Esophagus mucosa (tissue), 1 donor: ENCODE results near the gene LRP1B. TPM values are rescaled to one million over a fixed set of nuclear protein-coding genes. Genes with fewer than 3 reads are reported as not detected.
"Not testable (repeated sequence)": the region's sequence is repeated elsewhere in the genome, so short reads cannot be mapped to it uniquely, and the experiment has no call there.

Source experiments
- ATAC-seq: fragments of 200-7000 bp; cut with Tn5 transposase; one replicate; pipeline ENCODE4 v1.9.1; 2020
- total RNA-seq: library from RNA; stranded (reverse); gene quantifications from one replicate; pipeline ENCODE4 v1.2.4, GENCODE V29; 2023
- donor health status: DM: yes; HTN: yes; CAD: no.

Gene LRP1B
- total RNA-seq, 1 donor from 2014 or later, result 0.40 TPM

DNA sequence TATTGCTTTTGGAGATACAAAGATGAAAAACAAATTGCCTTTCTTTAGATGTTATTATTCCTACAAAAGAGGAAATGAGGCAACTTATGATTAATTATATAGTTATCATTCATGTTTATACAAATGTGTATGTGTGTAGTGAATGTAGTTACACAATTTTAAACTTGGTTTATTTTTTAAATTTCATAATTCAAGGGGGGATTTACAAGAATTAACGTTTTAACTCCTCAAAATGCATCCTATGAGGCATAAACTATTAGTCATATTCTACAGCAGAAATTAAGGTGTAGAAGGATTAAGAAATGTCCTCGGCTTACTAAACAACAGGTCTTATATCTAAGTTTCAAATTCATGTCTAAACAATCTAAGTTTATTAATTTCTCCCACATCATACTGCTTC, 1545.8 kb downstream of the LRP1B start:
- no peak for ATAC-seq

DNA sequence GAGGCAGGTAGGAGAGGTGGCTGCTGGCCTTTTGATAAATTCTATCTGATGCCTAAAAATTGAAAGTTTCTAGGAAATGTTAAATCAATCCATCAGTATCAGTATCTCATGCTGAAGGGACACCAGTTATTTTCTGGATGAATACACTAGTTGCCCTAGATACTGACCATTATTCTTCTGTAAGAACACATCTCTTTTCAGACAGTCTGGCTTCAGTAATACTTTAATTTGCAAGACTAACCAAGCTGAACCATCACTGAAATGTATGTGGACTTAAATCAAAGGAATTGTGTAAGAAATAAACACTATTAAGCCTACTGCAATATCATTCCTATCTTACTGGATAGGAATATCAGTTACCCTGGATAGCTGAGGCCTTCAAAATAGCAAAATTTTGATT, 1546.3 kb downstream of the LRP1B start:
- no peak for ATAC-seq

- no peak for ATAC-seq
Observed at GRCh38 chr2:140580532-140581151, 1550.2 kb downstream of the LRP1B start.

DNA sequence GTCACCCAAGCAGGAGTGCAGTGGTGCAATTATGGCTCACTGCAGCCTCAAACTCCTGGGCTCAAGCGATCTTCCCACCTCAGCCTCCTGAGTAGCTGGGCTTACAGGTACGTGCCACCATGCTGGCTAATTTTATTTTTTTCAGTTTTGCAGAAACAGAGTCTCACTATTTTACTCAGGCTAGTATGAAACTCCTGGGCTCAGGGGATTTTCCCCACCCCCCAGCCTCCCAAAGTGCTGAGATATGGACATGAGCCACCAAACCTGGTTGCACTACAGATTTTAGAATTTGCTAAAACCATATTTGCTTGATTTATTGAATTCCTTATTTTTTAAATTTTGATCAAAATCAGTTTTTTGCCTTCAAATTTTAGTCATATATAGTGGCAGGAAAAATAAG, 1553.4 kb downstream of the LRP1B start:
- ATAC-seq, result no peak

DNA sequence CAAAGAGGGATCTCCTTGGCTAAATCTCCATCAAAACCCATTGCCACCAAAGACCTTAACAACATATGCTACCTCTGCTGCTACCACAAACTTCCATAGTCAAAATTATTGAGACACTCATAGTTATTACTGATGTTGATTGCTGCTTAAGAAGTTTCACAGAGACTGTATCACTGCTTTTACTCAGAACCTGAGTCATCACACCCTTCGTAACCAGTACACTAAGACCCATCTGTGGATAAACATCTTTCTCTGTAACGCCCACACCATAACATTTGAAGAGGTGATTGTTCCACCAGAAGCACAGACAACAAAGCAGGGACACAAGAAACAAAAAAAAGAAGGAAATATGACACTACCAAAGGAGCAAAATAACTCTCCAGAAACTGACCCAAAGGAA, 1563.1 kb downstream of the LRP1B start:
- no peak for ATAC-seq

DNA sequence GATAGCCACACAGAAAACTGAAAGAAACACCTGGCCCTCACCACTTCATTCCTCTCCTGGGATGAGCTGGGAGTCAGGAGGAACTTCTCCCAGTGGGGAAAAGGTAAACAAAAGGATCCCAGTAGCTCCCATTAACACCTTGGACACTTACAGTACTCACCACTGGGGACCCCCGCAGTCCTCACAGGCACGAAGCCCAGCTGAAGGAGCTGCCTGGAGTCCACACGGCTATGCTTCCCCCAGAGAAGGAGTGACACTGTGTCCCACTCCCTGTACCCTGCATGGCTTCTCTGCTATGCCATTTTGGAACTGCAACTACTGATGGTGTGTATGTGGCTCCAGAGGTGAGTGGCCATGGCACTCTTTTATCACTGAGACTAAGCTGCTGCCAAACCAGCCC, 1565.1 kb downstream of the LRP1B start:
- ATAC-seq, result no peak

DNA sequence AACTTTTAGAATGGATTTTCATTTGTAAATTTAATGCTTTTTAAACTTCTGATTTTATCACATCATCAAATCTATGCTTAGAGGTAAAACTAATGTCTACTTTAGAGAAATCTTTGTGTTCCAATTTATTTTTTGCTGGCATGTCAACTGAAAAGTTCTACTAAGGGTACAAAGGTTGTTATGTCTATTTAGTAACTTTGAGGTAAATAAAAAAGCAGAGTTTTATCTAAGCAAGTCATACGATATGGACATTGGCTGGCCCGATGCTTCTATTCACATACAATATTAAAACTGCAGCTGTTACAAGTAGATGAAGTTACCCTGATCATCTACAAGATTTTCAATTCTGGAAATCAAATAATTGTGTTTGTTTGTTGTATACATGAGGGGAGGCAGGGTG, 1575.1 kb downstream of the LRP1B start:
- ATAC-seq, result no peak

GRCh38 chr2:140552634-140553033, 1578.2 kb downstream of the LRP1B start:
- no peak for ATAC-seq

DNA sequence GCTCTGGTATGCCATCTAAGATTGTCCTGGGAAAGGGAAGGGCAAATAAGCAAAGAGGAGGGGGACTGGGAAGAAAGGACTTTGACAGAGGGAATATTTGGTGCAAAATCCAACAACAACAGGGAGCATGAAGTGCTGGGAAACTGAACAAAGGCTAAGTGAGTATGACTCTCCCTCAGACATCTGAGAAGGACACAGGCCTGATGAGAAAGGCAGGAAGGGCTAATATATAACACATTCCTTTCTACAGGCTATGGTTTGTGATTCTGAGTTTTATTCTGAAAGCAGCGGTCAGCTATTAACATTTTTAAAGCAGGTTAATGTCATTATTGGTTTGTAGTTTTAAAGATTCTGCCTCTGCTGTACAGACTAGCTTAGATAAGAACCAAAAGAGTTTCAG, 1579.5 kb downstream of the LRP1B start:
- no peak for ATAC-seq

DNA sequence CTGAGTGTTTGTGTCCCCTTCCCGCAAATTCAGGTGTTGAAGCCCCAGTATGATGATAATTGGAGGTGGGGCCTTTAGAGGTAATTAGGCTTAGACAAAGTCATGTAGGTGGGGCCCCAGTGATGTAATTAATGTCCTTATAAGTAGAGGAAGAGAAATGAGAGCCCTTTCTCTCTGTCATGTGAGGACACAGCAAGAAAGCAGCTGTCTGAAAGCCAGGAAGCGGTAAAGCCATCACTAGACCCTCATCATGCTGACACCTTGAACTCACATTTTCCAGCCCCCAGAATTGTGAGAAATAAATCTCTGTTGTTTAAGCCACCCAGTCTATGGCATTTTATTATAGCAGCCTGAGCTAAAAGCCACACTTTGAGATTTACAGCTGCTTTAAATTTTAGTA, 1580.0 kb downstream of the LRP1B start:
- ATAC-seq, result no peak

DNA sequence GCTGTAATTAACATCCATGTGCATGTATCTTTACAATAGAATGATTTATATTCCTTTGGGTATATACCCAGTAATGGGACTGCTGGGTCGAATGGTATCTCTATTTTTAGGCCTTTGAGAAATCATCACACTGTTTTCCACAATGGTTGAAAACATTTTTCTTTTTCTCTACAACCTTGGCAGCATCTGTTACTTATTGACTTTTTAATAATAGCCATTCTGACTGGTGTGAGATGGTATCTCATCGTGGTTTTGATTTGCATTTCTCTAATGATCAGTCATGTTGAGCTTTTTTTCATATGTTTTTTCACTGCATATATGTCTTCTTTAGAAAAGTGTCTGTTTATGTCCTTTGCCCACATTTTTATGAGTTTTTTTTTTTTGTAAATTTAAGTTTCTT, 1586.0 kb downstream of the LRP1B start:
- ATAC-seq, result not testable (repeated sequence)

DNA sequence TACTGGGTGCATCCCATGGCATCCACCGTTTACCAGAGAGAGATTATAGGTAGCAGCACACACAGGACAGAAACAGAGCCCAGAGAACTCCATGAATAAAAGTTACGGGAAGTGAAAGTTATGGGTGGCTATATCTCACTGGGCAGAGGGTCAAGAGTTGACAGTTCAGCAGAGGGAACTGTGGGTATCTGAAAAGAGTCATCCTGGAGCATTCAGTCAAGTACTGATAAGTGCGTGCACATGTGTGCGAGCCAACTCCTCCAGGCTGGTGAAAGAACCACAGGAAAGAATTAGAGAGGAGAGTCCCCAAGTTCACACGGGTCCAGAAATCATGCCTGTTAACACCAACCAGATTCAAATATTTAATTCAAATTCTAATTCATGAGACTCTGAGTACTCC, 1588.2 kb downstream of the LRP1B start:
- ATAC-seq, result no peak

DNA sequence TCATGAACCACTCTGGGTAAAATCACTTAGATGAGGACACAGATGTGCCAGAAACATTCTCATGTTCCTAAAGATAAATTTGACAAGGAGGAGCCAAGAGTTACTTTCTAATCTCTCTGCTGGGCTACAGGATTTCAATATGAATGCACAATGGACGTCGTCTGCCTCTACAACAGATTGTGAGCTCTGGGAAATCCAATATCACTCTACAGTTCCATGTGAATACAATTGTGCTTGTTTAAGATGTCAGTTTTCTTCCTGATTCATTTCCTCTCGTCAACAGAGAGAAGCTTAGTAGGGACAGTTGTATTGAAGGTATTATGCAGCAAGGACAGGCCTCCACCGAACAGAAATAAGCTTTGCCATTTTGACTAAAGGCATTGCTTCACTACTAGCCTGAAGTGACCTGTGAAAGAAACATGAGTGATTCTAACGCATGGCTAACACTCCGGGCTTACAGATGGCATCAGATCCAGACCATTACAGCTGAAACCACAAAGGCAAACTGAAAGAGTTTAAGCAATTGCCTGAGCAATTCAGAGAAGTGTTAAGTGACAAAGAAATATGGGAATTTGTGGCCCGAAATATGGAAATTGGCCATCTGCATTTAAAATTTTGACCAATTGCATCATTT, 1591.5 kb downstream of the LRP1B start:
- ATAC-seq, result no peak

- ATAC-seq, result no peak
Observed at GRCh38 chr2:140529706-140530105, 1601.1 kb downstream of the LRP1B start.

GRCh38 chr2:140528982-140529381, 1601.8 kb downstream of the LRP1B start:
- no peak for ATAC-seq

DNA sequence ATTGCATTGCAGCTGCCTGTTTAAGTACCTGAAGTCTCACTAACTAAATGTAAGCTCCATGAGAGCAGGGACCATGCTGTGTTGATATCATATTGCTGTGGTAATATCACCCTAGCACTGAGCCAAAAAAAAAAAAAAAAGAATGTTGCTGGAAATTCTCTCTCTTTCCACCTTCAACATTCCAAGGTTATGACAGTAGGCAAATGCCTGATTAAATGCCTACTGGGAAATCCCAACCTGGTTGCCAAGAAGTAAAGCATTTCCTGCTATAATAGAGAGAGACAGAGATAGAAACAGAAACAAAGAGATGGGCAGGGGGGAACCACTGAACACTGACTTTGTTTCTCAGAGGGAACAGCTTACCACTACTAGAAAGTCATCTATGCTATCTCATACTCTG, 1604.2 kb downstream of the LRP1B start:
- ATAC-seq, result no peak

- ATAC-seq, result no peak
Observed at GRCh38 chr2:140512106-140512505, 1618.7 kb downstream of the LRP1B start.

DNA sequence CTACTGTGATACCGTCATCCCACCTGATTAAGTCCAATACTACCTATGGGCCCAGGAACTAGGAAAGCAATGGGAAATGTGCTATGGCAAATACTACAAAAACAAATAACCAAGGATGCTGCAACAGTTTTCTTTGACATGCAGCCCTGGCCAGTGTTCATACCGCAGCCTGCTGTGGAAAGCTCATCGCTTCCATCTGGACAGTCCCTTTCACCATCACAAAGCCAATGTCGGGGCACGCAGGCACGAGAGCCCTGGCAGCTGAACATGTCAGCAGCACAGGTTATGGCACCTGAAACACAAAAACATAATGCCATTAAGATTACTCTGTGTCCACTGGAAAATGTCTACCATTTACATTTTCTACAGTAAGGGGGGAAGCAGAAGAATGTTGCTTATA, 1621.1 kb downstream of the LRP1B start:
- no peak for ATAC-seq

GRCh38 chr2:140508756-140509155, 1622.1 kb downstream of the LRP1B start:
- ATAC-seq, result no peak

- no peak for ATAC-seq
Observed at GRCh38 chr2:140506606-140507005, 1624.2 kb downstream of the LRP1B start.

DNA sequence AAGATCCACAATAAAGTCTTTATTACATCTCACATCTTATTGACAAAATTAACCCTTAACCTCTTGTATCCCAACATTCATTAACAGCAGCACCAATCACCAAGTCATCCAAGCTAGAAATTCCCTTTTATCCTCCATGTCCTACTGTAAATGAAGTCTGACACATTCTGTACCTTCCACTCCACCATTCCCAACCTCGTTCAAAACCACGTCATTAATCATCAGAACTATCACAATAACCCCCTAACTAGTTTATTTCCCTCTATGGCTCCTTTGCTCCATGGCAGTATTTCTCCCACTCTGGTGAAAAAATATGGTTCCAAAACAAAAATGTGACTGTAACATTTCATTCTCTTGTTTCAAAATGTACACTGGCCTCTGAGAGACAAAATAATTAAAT, 1626.2 kb downstream of the LRP1B start:
- no peak for ATAC-seq

- no peak for ATAC-seq
Observed at GRCh38 chr2:140502951-140503630, 1627.7 kb downstream of the LRP1B start.

DNA sequence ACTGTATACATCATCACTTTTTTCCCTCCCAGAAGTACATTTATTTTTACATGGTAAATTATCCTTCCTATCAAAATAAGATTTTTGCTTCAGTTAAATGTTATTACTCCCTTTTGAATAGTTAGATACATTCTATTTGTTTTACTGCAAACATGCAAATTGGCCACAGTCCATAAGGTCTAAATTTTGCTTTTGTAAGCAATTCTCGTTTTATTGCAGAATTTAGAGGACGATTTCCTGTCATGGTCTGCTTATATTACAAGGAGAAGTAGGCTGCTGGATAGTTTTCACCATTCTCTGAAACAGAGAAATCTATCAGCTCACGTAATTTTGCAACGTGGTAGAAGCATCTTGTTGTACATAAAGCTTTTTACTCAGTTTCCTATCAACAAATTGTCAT, 1632.5 kb downstream of the LRP1B start:
- ATAC-seq, result no peak

- no peak for ATAC-seq
Observed at GRCh38 chr2:140496714-140497113, 1634.1 kb downstream of the LRP1B start.
